ENCODE measurements around the gene DPP4.

DNA sequence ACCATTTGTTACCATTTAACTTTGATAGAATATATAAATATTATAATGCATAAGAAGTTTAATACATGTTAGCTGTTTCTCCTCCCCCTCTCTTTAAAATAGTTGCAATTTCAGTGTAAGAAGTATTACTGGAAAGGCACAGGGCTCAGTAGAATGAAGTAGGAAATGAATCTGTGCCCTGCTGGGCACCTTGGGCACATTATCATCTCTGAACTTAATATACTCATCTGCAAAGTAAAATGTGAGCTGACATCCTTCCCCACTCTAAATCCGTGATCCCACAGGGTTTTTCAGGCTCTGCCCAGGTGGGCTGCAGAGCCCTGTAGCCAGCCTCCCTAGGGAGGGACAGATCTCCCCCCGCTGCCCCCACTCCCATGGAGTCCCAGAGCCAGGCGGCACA, 56.8 kb downstream of the DPP4 start:
- TF ChIP-seq, protein P1, sequence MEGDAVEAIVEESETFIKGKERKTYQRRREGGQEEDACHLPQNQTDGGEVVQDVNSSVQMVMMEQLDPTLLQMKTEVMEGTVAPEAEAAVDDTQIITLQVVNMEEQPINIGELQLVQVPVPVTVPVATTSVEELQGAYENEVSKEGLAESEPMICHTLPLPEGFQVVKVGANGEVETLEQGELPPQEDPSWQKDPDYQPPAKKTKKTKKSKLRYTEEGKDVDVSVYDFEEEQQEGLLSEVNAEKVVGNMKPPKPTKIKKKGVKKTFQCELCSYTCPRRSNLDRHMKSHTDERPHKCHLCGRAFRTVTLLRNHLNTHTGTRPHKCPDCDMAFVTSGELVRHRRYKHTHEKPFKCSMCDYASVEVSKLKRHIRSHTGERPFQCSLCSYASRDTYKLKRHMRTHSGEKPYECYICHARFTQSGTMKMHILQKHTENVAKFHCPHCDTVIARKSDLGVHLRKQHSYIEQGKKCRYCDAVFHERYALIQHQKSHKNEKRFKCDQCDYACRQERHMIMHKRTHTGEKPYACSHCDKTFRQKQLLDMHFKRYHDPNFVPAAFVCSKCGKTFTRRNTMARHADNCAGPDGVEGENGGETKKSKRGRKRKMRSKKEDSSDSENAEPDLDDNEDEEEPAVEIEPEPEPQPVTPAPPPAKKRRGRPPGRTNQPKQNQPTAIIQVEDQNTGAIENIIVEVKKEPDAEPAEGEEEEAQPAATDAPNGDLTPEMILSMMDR (IDR thresholded peaks at IDR 0.05) = no peak
- no peak for TF ChIP-seq SMC3 (IDR thresholded peaks at IDR 0.05)
